H9 (cell line): Measurements from ENCODE around the gene ASCC1. TPM values are rescaled to one million over a fixed set of nuclear protein-coding genes. Genes with fewer than 3 reads are reported as not detected.

ENCODE experiments used
- DNase-seq: peaks from one replicate; pipeline ENCODE4 v3.0.0-alpha.2; 2017
- H2AFZ ChIP-seq: one replicate; pipeline ENCODE4 v1.6.1; 2013; ENCODE audit warnings: mild to moderate bottlenecking, low read length, control low read depth, moderate library complexity
- H2AK5ac ChIP-seq: 2 replicates; pipeline ENCODE4 v1.6.1; 2013; ENCODE audit warnings: low read length, control low read depth, mixed read lengths; ENCODE audit not compliant: insufficient read length
- H2BK120ac ChIP-seq: one replicate; pipeline ENCODE4 v1.6.1; 2013; ENCODE audit warnings: low read depth, mild to moderate bottlenecking, low read length, control low read depth, inconsistent platforms; ENCODE audit not compliant: poor library complexity, severe bottlenecking
- H2BK12ac ChIP-seq: 2 replicates; pipeline ENCODE4 v1.6.1; 2013; ENCODE audit warnings: low read length, control low read depth, mixed read lengths, low read depth; ENCODE audit not compliant: insufficient read length
- H2BK15ac ChIP-seq: 2 replicates; pipeline ENCODE4 v1.6.1; 2013; ENCODE audit warnings: low read depth, low read length, control low read depth
- H2BK20ac ChIP-seq: one replicate; pipeline ENCODE4 v1.6.1; 2013; ENCODE audit warnings: low read depth, mild to moderate bottlenecking, low read length, control low read depth, inconsistent platforms; ENCODE audit not compliant: poor library complexity, severe bottlenecking
- H2BK5ac ChIP-seq: 2 replicates; pipeline ENCODE4 v1.6.1; 2013; ENCODE audit warnings: low read length, control low read depth, mixed read lengths; ENCODE audit not compliant: insufficient read length
- H3K14ac ChIP-seq: 2 replicates; pipeline ENCODE4 v1.6.1; 2013; ENCODE audit warnings: low read length, control low read depth; ENCODE audit not compliant: insufficient read depth
- H3K18ac ChIP-seq: 2 replicates; pipeline ENCODE4 v1.6.1; 2013; ENCODE audit warnings: low read depth, mild to moderate bottlenecking, mixed read lengths, low read length, control low read depth; ENCODE audit not compliant: insufficient read length
- H3K23ac ChIP-seq: 2 replicates; pipeline ENCODE4 v1.6.1; 2013; ENCODE audit warnings: low read length, control low read depth, mixed read lengths, low read depth; ENCODE audit not compliant: insufficient read length
- H3K23me2 ChIP-seq: 2 replicates; pipeline ENCODE4 v1.6.1; 2013; ENCODE audit warnings: low read depth, mild to moderate bottlenecking, mixed read lengths, low read length, control low read depth; ENCODE audit not compliant: insufficient read length, poor library complexity, severe bottlenecking
- H3K27ac ChIP-seq: 2 replicates; pipeline ENCODE4 v1.5.1; 2013; ENCODE audit warnings: low read length, control low read depth, mixed read lengths, low read depth; ENCODE audit not compliant: insufficient read length
- H3K27me3 ChIP-seq: 2 replicates; pipeline ENCODE4 v1.6.1; 2013; ENCODE audit warnings: low read length, control low read depth, inconsistent platforms; ENCODE audit not compliant: insufficient read depth
- H3K4ac ChIP-seq: 2 replicates; pipeline ENCODE4 v1.6.1; 2013; ENCODE audit warnings: low read depth, mild to moderate bottlenecking, control low read depth, inconsistent platforms, low read length, moderate library complexity
- H3K4me1 ChIP-seq: 2 replicates; pipeline ENCODE4 v1.6.1; 2013; ENCODE audit warnings: low read length, control low read depth, inconsistent platforms; ENCODE audit not compliant: insufficient read depth
- H3K4me2 ChIP-seq: 2 replicates; pipeline ENCODE4 v1.6.1; 2013; ENCODE audit warnings: low read length, control low read depth, mixed read lengths; ENCODE audit not compliant: insufficient read length, insufficient read depth
- H3K56ac ChIP-seq: 2 replicates; pipeline ENCODE4 v1.6.1; 2013; ENCODE audit warnings: low read depth, mild to moderate bottlenecking, mixed read lengths, low read length, control low read depth; ENCODE audit not compliant: insufficient read length
- H3K79me1 ChIP-seq: 2 replicates; pipeline ENCODE4 v1.6.1; 2013; ENCODE audit warnings: low read depth, mild to moderate bottlenecking, moderate library complexity, low read length, control low read depth, inconsistent platforms; ENCODE audit not compliant: insufficient read depth, poor library complexity, severe bottlenecking
- H3K79me2 ChIP-seq: 2 replicates; pipeline ENCODE4 v1.6.1; 2013; ENCODE audit warnings: low read length, control low read depth, inconsistent platforms; ENCODE audit not compliant: insufficient read depth
- H3K9ac ChIP-seq: 2 replicates; pipeline ENCODE4 v1.6.1; 2013; ENCODE audit warnings: low read length, control low read depth, mixed read lengths; ENCODE audit not compliant: insufficient read length; ENCODE audit errors: extremely low read depth
- H3K9me3 ChIP-seq: one replicate; pipeline ENCODE4 v1.6.1; 2013; ENCODE audit warnings: low read depth, low read length, inconsistent platforms; ENCODE audit not compliant: control insufficient read depth
- H3T11ph ChIP-seq: one replicate; pipeline ENCODE4 v1.6.1; 2013; ENCODE audit warnings: mild to moderate bottlenecking, low read length, control low read depth, inconsistent platforms
- H4K20me1 ChIP-seq: one replicate; pipeline ENCODE4 v1.6.1; 2013; ENCODE audit not compliant: control insufficient read depth, insufficient read length, insufficient read depth
- H4K5ac ChIP-seq: 2 replicates; pipeline ENCODE4 v1.6.1; 2013; ENCODE audit warnings: low read depth, mild to moderate bottlenecking, mixed read lengths, low read length, control low read depth; ENCODE audit not compliant: insufficient read length
- H4K8ac ChIP-seq: replicated peaks from 2 replicates; pipeline ENCODE4 v1.6.1; 2013; ENCODE audit warnings: low read length, control low read depth, mixed read lengths, low read depth; ENCODE audit not compliant: insufficient read length
- H4K91ac ChIP-seq: 2 replicates; pipeline ENCODE4 v1.6.1; 2013; ENCODE audit warnings: low read depth, mild to moderate bottlenecking, moderate library complexity, mixed read lengths, low read length, control low read depth; ENCODE audit not compliant: insufficient read length
- H3K27ac Mint-ChIP-seq, 3 experiments: 2 replicates in 2 of 3; 3 replicates in 1 of 3; pipeline ENCODE4 v1.8.0; 2020 to 2021; ENCODE audit warnings: mixed read lengths in 3 of 3, mild to moderate bottlenecking in 1 of 3, moderate library complexity in 1 of 3
- H3K27me3 Mint-ChIP-seq: 2 replicates; pipeline ENCODE4 v1.8.0; 2021; ENCODE audit warnings: low read depth, mild to moderate bottlenecking, moderate library complexity, mixed read lengths
- H3K36me3 Mint-ChIP-seq, 3 experiments: 2 replicates in 2 of 3; 3 replicates in 1 of 3; pipeline ENCODE4 v1.8.0; 2020 to 2021; ENCODE audit warnings: low read depth in 3 of 3, mixed read lengths in 3 of 3; ENCODE audit not compliant: insufficient read depth in 1 of 3
- H3K4me1 Mint-ChIP-seq, 2 experiments: 2 replicates each; pipeline ENCODE4 v1.8.0; 2020; ENCODE audit warnings: mixed read lengths in 2 of 2
- H3K4me3 Mint-ChIP-seq, 2 experiments: 2 replicates in 1 of 2; 3 replicates in 1 of 2; pipeline ENCODE4 v1.8.0; 2020 to 2021; ENCODE audit warnings: mild to moderate bottlenecking in 2 of 2, mixed read lengths in 2 of 2, moderate library complexity in 1 of 2
- H3K9me3 Mint-ChIP-seq, 2 experiments: 2 replicates in 1 of 2; 3 replicates in 1 of 2; pipeline ENCODE4 v1.8.0; 2020; ENCODE audit warnings: mild to moderate bottlenecking in 2 of 2, mixed read lengths in 2 of 2, moderate library complexity in 1 of 2
- CTCF ChIP-seq: fragments of 200-600 bp; sonication (generic); conservative IDR thresholded peaks from 3 replicates; pipeline ENCODE4 v1.8.0; 2021; ENCODE audit warnings: antibody characterized with exemption, mild to moderate bottlenecking
- whole genome bisulfite sequencing: extraction: QIAGEN DNeasy Blood & Tissue Kit; methylation state at CpG from one replicate; pipeline ENCODE4 v1.1.7; 2013; ENCODE audit warnings: missing lambda C conversion rate, low lambda C conversion rate, mixed read lengths; ENCODE audit not compliant: insufficient read length; ENCODE audit errors: extremely low coverage; 5-methylcytosine and 5-hydroxymethylcytosine counted together
- total RNA-seq: library from RNA; stranded (reverse); gene quantifications from 2 replicates; pipeline ENCODE4 v1.2.1, GENCODE V29; 2021

The ASCC1 gene
- total RNA-seq, 1 experiment from 2014 or later = 41.2 TPM

DNA sequence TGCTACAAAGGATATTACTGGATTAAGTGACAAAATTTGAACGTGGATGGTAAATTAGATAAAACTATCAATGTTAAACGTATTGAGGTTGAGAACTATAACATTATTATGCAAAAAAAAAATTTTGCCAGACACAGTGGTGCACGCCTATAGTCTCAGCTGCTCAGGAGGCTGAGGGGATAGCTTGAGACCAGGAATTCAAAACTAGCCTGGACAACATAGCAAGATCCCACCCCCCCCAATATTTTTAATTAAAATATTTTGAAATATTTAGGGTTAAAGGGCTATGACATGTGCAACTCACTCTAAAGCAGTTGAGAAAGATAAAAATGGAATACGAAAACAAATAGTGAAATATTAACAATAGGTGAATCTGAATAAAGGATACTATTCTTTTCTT, 45.3 kb downstream of the ASCC1 start:
- no peak overlapping the region for H3K4ac ChIP-seq
- no peak overlapping the region for H2AK5ac ChIP-seq
- H3K14ac ChIP-seq = no peak overlapping the region
- peaks cover 0 to 9% (median 0%) of the 10 kb centered on the region in 3 experiments; a peak in 3 of 7 replicates for H3K36me3 Mint-ChIP-seq
- H3T11ph ChIP-seq = no peak overlapping the region
- H3K23me2 ChIP-seq = no peaks in the 10 kb centered on the region
- H3K79me2 ChIP-seq = no peaks in the 10 kb centered on the region
- H4K91ac ChIP-seq = no peak overlapping the region
- H3K9me3 Mint-ChIP-seq = no peaks in the 10 kb centered on the region
- WGBS = no CpG with 5 or more reads among the region's 4 CpGs
- no peak overlapping the region for H3K4me3 Mint-ChIP-seq
- no peak overlapping the region for H3K56ac ChIP-seq
- H2BK20ac ChIP-seq = no peak overlapping the region
- H4K8ac ChIP-seq = no peak overlapping the region
- H3K27ac Mint-ChIP-seq = no peak overlapping the region
- no peak overlapping the region for H3K4me2 ChIP-seq
- H3K27me3 ChIP-seq = no peaks in the 10 kb centered on the region
- no peak for TF ChIP-seq CTCF
- no peak overlapping the region for H3K9ac ChIP-seq
- H3K9me3 ChIP-seq = no peaks in the 10 kb centered on the region
- H3K79me1 ChIP-seq = no peaks in the 10 kb centered on the region
- no peak overlapping the region for H3K18ac ChIP-seq
- no peak overlapping the region for H2AFZ ChIP-seq
- H3K4me1 Mint-ChIP-seq = no peaks in the 10 kb centered on the region; a peak in 1 of 4 replicates
- H2BK12ac ChIP-seq = no peak overlapping the region
- no peak overlapping the region for H2BK15ac ChIP-seq
- H3K27ac ChIP-seq = no peak overlapping the region
- H3K23ac ChIP-seq = no peak overlapping the region
- H3K4me1 ChIP-seq = no peaks in the 10 kb centered on the region
- no peak overlapping the region for H2BK5ac ChIP-seq
- H4K5ac ChIP-seq = no peak overlapping the region
- no peaks in the 10 kb centered on the region for H4K20me1 ChIP-seq
- no peak overlapping the region for H2BK120ac ChIP-seq
- no peaks in the 10 kb centered on the region for H3K27me3 Mint-ChIP-seq
- DNase-seq = no peak
